Measurements from ENCODE around the gene PCSK6.

PCSK6 gene

GRCh38 chr15:101407439-101407838 is 82.1 kb downstream of the PCSK6 start:
- H3K9ac ChIP-seq (ENCODE audit: low read length): no peak overlapping the region
- H3K27me3 ChIP-seq (replicated peaks; ENCODE audit: insufficient read depth, low read length): no peaks in the 10 kb centered on the region
- H3K79me2 ChIP-seq (ENCODE audit: low read length): no peaks in the 10 kb centered on the region
- H2AFZ ChIP-seq (ENCODE audit: low read length): no peak overlapping the region
- TF ChIP-seq EZH2 (optimal IDR thresholded peaks at IDR 0.05; ENCODE audit: low read depth, low read length) (no peak), CTCF (IDR thresholded peaks at IDR 0.05; ENCODE audit: low read length) (no peak)
- no peaks in the 10 kb centered on the region for H3K9me3 ChIP-seq (replicated peaks; ENCODE audit: insufficient read depth, low read length)
- no peaks in the 10 kb centered on the region for H4K20me1 ChIP-seq (ENCODE audit: insufficient read depth, low read length)
- DNase-seq: no peak
- H3K4me3 ChIP-seq (ENCODE audit: low read length): no peak overlapping the region
- H3F3A ChIP-seq (ENCODE audit: insufficient read depth, low read length): no peaks in the 10 kb centered on the region
- no peaks in the 10 kb centered on the region for H3K4me1 ChIP-seq (ENCODE audit: low read length)
- no peak overlapping the region for H3K27ac ChIP-seq (ENCODE audit: low read length)
- H3K36me3 ChIP-seq (replicated peaks; ENCODE audit: insufficient read depth, low read length): no peaks in the 10 kb centered on the region
- H3K9me2 ChIP-seq (replicated peaks; ENCODE audit: insufficient read depth, low read length): no peaks in the 10 kb centered on the region
- no peak overlapping the region for H3K4me2 ChIP-seq (ENCODE audit: low read depth, low read length)

GRCh38 chr15:101406526-101407195 is 82.8 kb downstream of the PCSK6 start:
- no peak overlapping the region for H3K4me3 ChIP-seq (ENCODE audit: low read length)
- H4K20me1 ChIP-seq (ENCODE audit: insufficient read depth, low read length): no peaks in the 10 kb centered on the region
- H3K9me2 ChIP-seq (replicated peaks; ENCODE audit: insufficient read depth, low read length): no peaks in the 10 kb centered on the region
- H3K4me1 ChIP-seq (ENCODE audit: low read length): no peaks in the 10 kb centered on the region
- TF ChIP-seq CTCF (IDR thresholded peaks at IDR 0.05; ENCODE audit: low read length) (no peak), EZH2 (optimal IDR thresholded peaks at IDR 0.05; ENCODE audit: low read depth, low read length) (no peak), EZH2phosphoT487 (IDR thresholded peaks at IDR 0.05; ENCODE audit: low read length) (no peak)
- H3K79me2 ChIP-seq (ENCODE audit: low read length): no peaks in the 10 kb centered on the region
- H3K27ac ChIP-seq (ENCODE audit: low read length): no peak overlapping the region
- no peaks in the 10 kb centered on the region for H3K27me3 ChIP-seq (replicated peaks; ENCODE audit: insufficient read depth, low read length)
- no peak overlapping the region for H2AFZ ChIP-seq (ENCODE audit: low read length)
- no peak overlapping the region for H3K9ac ChIP-seq (ENCODE audit: low read length)
- no peaks in the 10 kb centered on the region for H3K9me3 ChIP-seq (replicated peaks; ENCODE audit: insufficient read depth, low read length)
- H3K36me3 ChIP-seq (replicated peaks; ENCODE audit: insufficient read depth, low read length): no peaks in the 10 kb centered on the region
- no peak for DNase-seq
- no peak overlapping the region for H3K4me2 ChIP-seq (ENCODE audit: low read depth, low read length)
- H3F3A ChIP-seq (ENCODE audit: insufficient read depth, low read length): no peaks in the 10 kb centered on the region

- Histone ChIP-seq H3K9me2 (replicated peaks; ENCODE audit: insufficient read depth, low read length) (no peaks in the 10 kb centered on the region), H3K9ac (ENCODE audit: low read length) (no peak overlapping the region), H3K4me1 (ENCODE audit: low read length) (no peaks in the 10 kb centered on the region), H4K20me1 (ENCODE audit: insufficient read depth, low read length) (no peaks in the 10 kb centered on the region), H3K36me3 (replicated peaks; ENCODE audit: insufficient read depth, low read length) (no peaks in the 10 kb centered on the region), H3K79me2 (ENCODE audit: low read length) (no peaks in the 10 kb centered on the region), H3K27me3 (replicated peaks; ENCODE audit: insufficient read depth, low read length) (no peaks in the 10 kb centered on the region), H3K9me3 (replicated peaks; ENCODE audit: insufficient read depth, low read length) (no peaks in the 10 kb centered on the region), H3K4me2 (ENCODE audit: low read depth, low read length) (no peak overlapping the region), H2AFZ (ENCODE audit: low read length) (no peak overlapping the region), H3F3A (ENCODE audit: insufficient read depth, low read length) (no peaks in the 10 kb centered on the region), H3K27ac (ENCODE audit: low read length) (no peak overlapping the region), H3K4me3 (ENCODE audit: low read length) (no peak overlapping the region)
- TF ChIP-seq EZH2phosphoT487 (IDR thresholded peaks at IDR 0.05; ENCODE audit: low read length) (no peak), EZH2 (optimal IDR thresholded peaks at IDR 0.05; ENCODE audit: low read depth, low read length) (no peak), CTCF (IDR thresholded peaks at IDR 0.05; ENCODE audit: low read length) (no peak)
- DNase-seq: no peak
Observed at GRCh38 chr15:101406036-101406435, 83.5 kb downstream of the PCSK6 start.

All from MM.1S (cell line).